GM12865 (cell line): ENCODE measurements around the gene TMC1.

Source experiments
- DNase-seq: peaks from one replicate; pipeline ENCODE4 v3.0.0; 2010; ENCODE audit warnings: low read depth
- H3K4me3 ChIP-seq: 2 replicates; pipeline ENCODE4 v1.5.1; 2011; ENCODE audit warnings: mild to moderate bottlenecking, low read depth, low read length, control low read depth
- TF ChIP-seq, protein P1 (sequence below): IDR thresholded peaks from 2 replicates; pipeline ENCODE4 v1.5.1; 2011; ENCODE audit warnings: low read length, control low read depth, low read depth, inconsistent platforms; ENCODE audit not compliant: insufficient read depth; ENCODE audit errors: missing control alignments

TMC1 gene

DNA sequence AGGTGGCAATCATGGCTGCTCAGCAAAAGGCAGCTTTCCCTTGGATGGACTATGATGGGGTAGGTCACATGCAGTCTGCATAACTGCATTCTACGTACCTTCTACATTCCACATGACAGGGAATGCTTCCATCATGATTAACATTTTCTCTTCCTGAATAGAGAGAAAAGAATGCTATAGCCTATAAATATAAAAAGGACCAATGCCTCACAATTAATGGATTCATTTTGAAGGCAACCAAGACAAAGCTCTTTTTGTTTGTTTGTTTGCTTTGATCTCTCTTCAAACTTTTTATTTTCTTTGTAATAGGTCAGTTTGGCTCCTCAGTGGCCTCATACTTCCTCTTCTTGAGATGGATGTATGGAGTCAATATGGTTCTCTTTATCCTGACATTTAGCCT lies 230.1 kb downstream of the TMC1 start:
- TF ChIP-seq, protein P1, sequence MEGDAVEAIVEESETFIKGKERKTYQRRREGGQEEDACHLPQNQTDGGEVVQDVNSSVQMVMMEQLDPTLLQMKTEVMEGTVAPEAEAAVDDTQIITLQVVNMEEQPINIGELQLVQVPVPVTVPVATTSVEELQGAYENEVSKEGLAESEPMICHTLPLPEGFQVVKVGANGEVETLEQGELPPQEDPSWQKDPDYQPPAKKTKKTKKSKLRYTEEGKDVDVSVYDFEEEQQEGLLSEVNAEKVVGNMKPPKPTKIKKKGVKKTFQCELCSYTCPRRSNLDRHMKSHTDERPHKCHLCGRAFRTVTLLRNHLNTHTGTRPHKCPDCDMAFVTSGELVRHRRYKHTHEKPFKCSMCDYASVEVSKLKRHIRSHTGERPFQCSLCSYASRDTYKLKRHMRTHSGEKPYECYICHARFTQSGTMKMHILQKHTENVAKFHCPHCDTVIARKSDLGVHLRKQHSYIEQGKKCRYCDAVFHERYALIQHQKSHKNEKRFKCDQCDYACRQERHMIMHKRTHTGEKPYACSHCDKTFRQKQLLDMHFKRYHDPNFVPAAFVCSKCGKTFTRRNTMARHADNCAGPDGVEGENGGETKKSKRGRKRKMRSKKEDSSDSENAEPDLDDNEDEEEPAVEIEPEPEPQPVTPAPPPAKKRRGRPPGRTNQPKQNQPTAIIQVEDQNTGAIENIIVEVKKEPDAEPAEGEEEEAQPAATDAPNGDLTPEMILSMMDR, result no peak
- no peak overlapping the region for H3K4me3 ChIP-seq
- no peak for DNase-seq

DNA sequence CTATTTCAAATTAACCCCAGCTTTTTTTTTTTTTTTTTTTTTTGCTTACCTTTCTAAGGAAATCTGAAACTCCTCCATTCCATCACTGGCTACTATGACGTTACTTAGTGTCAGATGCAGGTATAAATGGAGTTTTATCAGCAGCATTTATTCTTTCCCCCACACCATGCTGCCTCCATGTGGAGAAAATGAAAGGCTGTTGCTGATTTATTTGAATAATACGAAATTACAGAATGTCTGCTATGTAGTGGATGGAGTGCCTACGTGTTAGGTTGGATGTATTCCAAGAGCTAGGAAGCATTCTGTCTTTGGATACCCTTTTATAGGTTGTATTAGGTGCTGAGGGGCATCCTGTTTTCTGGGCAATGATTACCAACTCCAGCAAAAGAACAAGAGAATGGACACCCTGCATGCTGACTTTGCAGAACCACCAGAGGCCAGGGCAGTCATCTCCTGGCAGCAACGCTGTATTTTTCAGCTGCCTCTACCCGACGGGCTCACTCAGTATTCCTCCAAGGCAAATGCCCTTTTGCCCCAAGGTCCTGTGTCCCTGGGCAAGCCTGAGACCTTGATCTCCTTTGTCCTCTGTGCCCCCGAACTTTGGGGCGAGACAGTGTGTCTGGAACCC lies 232.0 kb downstream of the TMC1 start:
- no peak for DNase-seq
- TF ChIP-seq, protein P1, result peak; percentile 18
- H3K4me3 ChIP-seq, result no peak overlapping the region

DNA sequence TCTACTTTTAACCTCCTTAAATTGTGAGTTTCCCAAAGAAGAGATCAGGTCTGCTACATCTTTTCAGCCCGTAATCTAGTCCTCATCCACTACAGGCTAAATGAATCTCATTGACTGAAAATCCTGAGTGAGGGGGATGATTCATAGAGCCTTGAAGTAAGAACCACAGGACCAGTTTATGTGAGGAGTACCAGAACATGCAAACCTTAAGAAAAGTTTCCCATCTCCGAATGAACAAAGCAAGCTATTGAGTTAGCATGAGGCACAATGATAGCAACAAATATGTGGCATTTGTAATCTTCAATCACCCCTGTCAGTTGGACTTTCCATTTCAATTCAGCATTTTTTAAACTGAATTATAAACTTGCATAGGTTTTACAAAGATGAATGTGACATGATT lies 234.4 kb downstream of the TMC1 start:
- TF ChIP-seq, protein P1, result no peak
- no peak overlapping the region for H3K4me3 ChIP-seq
- no peak for DNase-seq

GRCh38 chr9:72758944-72759343 lies 237.5 kb downstream of the TMC1 start:
- H3K4me3 ChIP-seq, result no peak overlapping the region
- no peak for DNase-seq
- TF ChIP-seq, protein P1, result no peak

- TF ChIP-seq, protein P1, result no peak
- H3K4me3 ChIP-seq, result no peak overlapping the region
- DNase-seq, result no peak
Measured at GRCh38 chr9:72763022-72763421, 241.6 kb downstream of the TMC1 start.

DNA sequence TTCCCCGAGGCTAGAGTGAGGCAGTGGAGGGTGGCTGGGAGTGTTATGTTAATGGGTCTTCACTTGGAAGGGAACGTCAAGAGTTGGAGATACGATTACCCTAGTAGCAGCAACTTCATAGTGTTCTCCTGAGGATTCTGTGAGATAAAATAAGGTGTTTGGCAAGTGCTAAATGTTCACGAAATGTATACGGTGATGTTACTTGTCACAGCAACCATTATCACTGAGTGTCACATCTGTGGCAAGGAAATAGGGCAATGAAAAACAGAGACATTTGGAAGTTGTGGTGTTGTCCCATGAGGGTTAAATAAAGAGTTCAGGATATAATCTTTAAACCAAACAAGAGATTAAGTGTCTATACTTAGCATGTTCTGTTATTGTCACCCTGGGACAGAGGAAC lies 248.1 kb downstream of the TMC1 start:
- TF ChIP-seq, protein P1, result no peak
- DNase-seq, result no peak
- H3K4me3 ChIP-seq, result no peak overlapping the region

DNA sequence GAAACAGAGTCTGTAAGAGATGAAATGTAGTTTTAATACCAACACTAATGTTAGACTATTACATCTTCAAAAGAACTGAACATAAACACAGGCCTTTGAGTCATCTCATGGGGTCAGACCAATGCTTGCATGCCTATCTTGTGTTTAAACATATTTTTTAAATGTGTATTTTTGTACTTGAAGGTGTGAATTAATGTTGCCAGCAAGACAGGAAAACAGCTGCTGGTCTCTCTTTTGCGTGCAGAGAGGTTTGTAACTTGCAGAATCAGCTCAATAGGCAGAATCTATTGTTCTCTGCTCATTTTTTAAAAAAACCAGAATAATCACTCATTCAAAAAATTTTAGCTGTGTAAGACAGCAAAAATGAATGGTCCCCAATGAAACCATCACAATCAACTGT lies 251.3 kb downstream of the TMC1 start:
- DNase-seq, result no peak
- H3K4me3 ChIP-seq, result no peak overlapping the region
- TF ChIP-seq, protein P1, result no peak
